ENCODE results near the gene NRG3.
"Not testable (repeated sequence)": the region's sequence is repeated elsewhere in the genome, so short reads cannot be mapped to it uniquely, and the experiment has no call there.

DNA sequence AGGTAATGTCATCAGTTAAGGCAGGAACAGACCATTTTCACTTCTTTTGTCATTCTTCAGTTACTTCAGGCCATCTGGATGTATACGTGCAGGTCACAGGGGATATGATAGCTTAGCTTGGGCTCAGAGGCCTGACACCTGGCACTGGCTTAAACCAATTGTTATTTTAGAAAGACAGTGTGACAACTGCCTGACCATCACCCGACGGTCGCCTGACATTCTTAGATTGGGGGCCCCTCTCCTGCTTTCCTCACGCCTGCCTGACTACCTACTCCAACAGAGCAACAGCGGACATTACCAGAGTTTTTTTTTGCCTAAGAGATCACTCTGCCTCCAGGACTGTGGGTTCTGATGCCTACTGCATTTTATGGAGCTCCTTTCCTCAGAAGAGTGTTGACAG is 803.5 kb downstream of the NRG3 start:
- TF ChIP-seq, protein P1, sequence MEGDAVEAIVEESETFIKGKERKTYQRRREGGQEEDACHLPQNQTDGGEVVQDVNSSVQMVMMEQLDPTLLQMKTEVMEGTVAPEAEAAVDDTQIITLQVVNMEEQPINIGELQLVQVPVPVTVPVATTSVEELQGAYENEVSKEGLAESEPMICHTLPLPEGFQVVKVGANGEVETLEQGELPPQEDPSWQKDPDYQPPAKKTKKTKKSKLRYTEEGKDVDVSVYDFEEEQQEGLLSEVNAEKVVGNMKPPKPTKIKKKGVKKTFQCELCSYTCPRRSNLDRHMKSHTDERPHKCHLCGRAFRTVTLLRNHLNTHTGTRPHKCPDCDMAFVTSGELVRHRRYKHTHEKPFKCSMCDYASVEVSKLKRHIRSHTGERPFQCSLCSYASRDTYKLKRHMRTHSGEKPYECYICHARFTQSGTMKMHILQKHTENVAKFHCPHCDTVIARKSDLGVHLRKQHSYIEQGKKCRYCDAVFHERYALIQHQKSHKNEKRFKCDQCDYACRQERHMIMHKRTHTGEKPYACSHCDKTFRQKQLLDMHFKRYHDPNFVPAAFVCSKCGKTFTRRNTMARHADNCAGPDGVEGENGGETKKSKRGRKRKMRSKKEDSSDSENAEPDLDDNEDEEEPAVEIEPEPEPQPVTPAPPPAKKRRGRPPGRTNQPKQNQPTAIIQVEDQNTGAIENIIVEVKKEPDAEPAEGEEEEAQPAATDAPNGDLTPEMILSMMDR (conservative IDR thresholded peaks at IDR 0.05; ENCODE audit: low read depth, low read length) = not testable (repeated sequence)
- TF ChIP-seq BHLHE40 (IDR thresholded peaks at IDR 0.05; ENCODE audit: low read depth, low read length); MXI1 (IDR thresholded peaks at IDR 0.05; ENCODE audit: borderline replicate concordance, low read depth, low read length); RFX5 (IDR thresholded peaks at IDR 0.05; ENCODE audit: low read depth, low read length); MAFK (IDR thresholded peaks at IDR 0.05; ENCODE audit: low read depth, low read length); POLR2A (IDR thresholded peaks at IDR 0.05; ENCODE audit: low read depth, low read length); RAD21 (IDR thresholded peaks at IDR 0.05; ENCODE audit: low read length); SMC3 (IDR thresholded peaks at IDR 0.05; ENCODE audit: low read depth, low read length); RCOR1 (IDR thresholded peaks at IDR 0.05; ENCODE audit: insufficient replicate concordance, low read length); MAZ (IDR thresholded peaks at IDR 0.05; ENCODE audit: borderline replicate concordance, low read depth, low read length); CHD1 (IDR thresholded peaks at IDR 0.05; ENCODE audit: low read depth, low read length): not testable (repeated sequence)

Measured in IMR-90 (cell line).